T-helper 22 cell (primary cell): ENCODE measurements around the gene LMOD3.

Source experiments
- DNase-seq: peaks from one replicate; pipeline ENCODE4 v3.0.0-alpha.2; 2020; ENCODE audit warnings: low read depth

The LMOD3 gene

DNA sequence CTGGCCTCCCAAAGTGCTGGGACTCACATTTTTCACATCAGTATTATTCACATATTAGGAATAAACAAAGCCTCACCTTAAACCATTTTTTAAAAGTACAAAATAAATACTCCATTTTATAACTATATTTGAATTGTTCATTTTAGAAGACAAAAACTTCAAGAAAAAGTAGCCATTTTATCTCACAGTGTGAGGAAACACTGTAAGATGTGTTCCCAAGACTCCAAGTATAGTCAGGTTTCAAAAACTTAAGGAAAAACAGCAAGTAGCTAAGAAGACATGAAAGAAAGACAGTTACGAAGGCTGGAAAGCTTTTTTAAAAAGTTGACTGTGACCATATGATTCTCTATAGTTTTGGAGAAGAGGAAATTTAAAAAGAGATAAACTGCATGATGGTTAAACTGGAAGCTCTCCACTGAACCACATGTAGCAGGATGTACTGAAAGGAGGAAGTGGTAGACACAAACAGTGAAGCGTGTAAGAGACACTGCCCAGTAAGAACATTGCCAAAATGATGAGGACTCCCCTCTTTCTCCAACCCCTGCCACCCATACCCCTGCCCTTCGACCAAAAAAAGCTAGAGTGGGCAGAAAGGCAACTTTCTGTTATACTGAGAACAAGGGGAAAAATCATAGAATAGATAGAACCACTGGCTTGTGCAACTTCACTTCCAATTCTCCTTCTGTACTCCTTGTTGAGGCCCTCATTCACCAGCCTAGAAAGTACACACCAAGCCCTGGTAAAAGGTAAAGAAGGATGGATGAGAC is 64.0 kb downstream of the LMOD3 start:
- DNase-seq: no peak
